ENCODE results near the gene FGD4.

FGD4 gene

DNA sequence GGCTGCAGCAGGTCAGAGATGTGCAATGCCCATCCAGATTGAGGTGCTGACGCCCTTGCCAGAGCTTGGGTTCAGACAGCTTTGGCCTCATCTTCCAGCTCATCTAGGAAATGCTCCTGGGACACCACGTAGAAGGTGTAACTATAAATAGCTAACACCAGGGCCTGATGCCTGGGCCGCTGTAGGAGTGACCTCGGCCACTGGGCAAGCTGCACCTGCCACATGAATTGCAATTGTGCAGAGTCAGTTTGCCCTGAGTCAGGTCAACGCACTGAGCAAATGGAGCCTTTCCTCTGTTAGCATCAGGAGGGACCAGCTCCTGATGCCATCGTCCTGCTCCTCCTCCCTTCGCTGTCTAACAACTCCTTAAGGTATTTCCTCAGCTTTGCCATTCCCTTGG, 262.3 kb downstream of the FGD4 start:
- Histone ChIP-seq H3K79me2 (no peaks in the 10 kb centered on the region), H3K36me3 (ENCODE audit: control insufficient read depth, insufficient read depth, low read length) (no peaks in the 10 kb centered on the region), H3K9ac (no peak overlapping the region), H3K9me3 (ENCODE audit: control insufficient read depth, low read length) (no peaks in the 10 kb centered on the region), H3K27me3 (ENCODE audit: control insufficient read depth, insufficient read depth, low read length) (no peaks in the 10 kb centered on the region), H3K4me2 (ENCODE audit: low read length) (no peak overlapping the region), H3K4me1 (no peaks in the 10 kb centered on the region), H2AFZ (no peak overlapping the region), H3K27ac (no peak overlapping the region), H3K4me3 (ENCODE audit: low read depth, low read length) (no peak overlapping the region)
- TF ChIP-seq, protein P1, sequence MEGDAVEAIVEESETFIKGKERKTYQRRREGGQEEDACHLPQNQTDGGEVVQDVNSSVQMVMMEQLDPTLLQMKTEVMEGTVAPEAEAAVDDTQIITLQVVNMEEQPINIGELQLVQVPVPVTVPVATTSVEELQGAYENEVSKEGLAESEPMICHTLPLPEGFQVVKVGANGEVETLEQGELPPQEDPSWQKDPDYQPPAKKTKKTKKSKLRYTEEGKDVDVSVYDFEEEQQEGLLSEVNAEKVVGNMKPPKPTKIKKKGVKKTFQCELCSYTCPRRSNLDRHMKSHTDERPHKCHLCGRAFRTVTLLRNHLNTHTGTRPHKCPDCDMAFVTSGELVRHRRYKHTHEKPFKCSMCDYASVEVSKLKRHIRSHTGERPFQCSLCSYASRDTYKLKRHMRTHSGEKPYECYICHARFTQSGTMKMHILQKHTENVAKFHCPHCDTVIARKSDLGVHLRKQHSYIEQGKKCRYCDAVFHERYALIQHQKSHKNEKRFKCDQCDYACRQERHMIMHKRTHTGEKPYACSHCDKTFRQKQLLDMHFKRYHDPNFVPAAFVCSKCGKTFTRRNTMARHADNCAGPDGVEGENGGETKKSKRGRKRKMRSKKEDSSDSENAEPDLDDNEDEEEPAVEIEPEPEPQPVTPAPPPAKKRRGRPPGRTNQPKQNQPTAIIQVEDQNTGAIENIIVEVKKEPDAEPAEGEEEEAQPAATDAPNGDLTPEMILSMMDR (IDR thresholded peaks at IDR 0.05) = no peak

DNA sequence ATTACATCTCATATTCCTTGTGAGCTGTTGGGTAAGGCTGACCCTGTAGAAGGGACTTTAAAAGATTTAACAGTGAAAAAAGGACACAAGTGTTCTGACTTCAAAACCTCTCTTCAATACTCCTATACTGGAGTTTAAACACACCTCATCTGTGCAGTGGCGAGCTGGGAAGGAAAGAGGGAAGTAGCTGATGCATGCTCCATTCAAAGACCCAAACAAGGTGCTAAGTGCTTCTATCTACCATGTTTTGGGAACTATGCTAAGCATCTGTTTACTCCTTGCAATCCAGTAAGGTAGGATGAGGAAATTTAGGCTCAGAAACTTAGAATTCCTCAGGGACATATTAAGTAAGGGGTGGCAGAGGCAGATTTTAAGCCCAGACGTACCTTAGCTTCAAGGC, 263.3 kb downstream of the FGD4 start:
- no peaks in the 10 kb centered on the region for H3K9me3 ChIP-seq (ENCODE audit: control insufficient read depth, low read length)
- H3K4me1 ChIP-seq = no peaks in the 10 kb centered on the region
- no peaks in the 10 kb centered on the region for H3K27me3 ChIP-seq (ENCODE audit: control insufficient read depth, insufficient read depth, low read length)
- no peak overlapping the region for H2AFZ ChIP-seq
- no peaks in the 10 kb centered on the region for H3K79me2 ChIP-seq
- H3K4me3 ChIP-seq (ENCODE audit: low read depth, low read length) = no peak overlapping the region
- no peaks in the 10 kb centered on the region for H3K36me3 ChIP-seq (ENCODE audit: control insufficient read depth, insufficient read depth, low read length)
- TF ChIP-seq, protein P1 (IDR thresholded peaks at IDR 0.05) = no peak
- H3K4me2 ChIP-seq (ENCODE audit: low read length) = no peak overlapping the region
- H3K27ac ChIP-seq = no peak overlapping the region
- H3K9ac ChIP-seq = no peak overlapping the region

DNA sequence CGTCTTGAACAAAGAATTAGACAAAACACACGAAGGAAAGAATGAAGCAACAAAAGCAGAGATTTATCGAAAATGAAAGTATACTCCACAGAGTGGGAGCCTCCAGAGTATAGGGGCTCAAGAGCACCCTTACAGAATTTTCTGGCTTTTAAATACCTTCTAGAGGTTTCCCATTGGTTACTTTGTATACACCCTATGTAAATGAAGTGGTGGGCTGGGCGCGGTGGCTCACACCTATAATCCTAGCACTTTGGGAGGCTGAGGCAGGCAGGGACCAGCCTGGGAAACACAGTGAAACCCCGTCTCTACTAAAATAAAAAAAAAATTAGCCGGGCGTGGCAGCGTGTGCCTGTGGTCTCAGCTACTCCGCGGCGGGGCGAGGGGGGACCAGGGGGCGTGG, 266.7 kb downstream of the FGD4 start:
- Histone ChIP-seq H3K9ac (no peak overlapping the region), H3K4me2 (ENCODE audit: low read length) (no peak overlapping the region), H3K9me3 (ENCODE audit: control insufficient read depth, low read length) (no peaks in the 10 kb centered on the region), H3K4me1 (no peaks in the 10 kb centered on the region), H3K79me2 (no peaks in the 10 kb centered on the region), H3K4me3 (ENCODE audit: low read depth, low read length) (no peak overlapping the region), H3K27ac (no peak overlapping the region), H2AFZ (no peak overlapping the region), H3K36me3 (ENCODE audit: control insufficient read depth, insufficient read depth, low read length) (no peaks in the 10 kb centered on the region), H3K27me3 (ENCODE audit: control insufficient read depth, insufficient read depth, low read length) (no peaks in the 10 kb centered on the region)
- TF ChIP-seq, protein P1 (IDR thresholded peaks at IDR 0.05) = no peak

DNA sequence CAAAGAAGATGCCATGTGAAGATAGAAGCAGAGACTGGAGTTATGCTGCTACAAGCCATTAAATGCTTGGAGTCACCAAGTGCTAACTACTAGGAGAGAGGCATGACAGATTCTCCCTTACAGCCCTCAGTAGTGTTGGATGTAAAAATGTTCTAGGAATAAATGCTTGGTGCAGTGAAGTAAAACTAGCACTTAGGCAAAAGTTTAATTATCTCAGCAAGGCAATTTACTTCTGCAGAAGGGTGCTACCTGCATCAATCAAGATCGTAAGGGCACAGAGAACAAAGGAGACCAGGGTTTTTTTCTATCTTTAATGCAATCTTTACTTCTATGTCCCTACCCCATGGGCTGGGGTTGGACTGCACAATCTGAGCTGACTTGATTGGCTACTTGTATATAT, 270.2 kb downstream of the FGD4 start:
- Histone ChIP-seq H3K4me3 (ENCODE audit: low read depth, low read length) (no peak overlapping the region), H3K9me3 (ENCODE audit: control insufficient read depth, low read length) (no peaks in the 10 kb centered on the region), H3K9ac (no peak overlapping the region), H3K27me3 (ENCODE audit: control insufficient read depth, insufficient read depth, low read length) (no peaks in the 10 kb centered on the region), H3K36me3 (ENCODE audit: control insufficient read depth, insufficient read depth, low read length) (no peaks in the 10 kb centered on the region), H3K4me1 (no peaks in the 10 kb centered on the region), H3K27ac (no peak overlapping the region), H3K4me2 (ENCODE audit: low read length) (no peak overlapping the region), H2AFZ (no peak overlapping the region), H3K79me2 (no peaks in the 10 kb centered on the region)
- TF ChIP-seq, protein P1 (IDR thresholded peaks at IDR 0.05) = no peak

DNA sequence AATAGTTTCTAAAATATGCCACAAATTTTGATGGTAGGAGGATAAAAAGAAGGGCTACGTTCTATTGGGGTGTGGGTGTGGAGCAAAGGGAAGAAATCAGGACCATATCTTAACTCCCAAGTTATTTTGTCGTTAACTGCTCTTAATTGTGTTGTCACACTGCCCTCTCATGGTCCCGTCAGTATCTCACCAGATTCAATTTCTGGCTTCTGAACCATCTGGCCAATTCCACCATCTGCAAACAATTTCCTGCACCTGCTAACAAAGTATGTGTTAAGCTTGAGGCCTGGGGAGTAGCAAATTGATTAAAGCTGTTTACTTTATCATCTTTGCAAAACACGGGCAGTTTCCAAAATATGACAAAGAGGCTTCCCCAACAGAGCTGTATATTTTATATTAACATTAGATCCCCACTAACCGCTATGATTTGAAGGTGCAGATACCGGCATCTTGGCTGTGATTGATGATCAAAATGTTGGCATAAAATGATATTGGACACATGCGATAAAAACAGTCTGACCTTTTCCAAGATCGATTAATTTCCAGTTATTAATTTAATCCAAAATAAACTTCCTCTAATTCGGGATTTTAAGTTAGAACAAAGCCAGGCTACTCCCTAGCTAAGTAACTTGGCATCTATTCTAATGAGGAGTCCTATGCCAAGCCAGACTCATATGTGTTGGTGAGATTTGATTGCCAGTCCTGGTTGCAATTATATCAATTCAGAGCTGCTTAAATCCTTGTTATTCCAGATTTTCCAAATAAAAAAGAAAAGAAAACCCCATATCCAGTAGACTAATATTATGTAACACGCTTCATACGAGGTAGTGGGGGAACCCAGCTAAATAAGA, 272.8 kb downstream of the FGD4 start:
- Histone ChIP-seq H3K4me1 (no peaks in the 10 kb centered on the region), H3K27ac (no peak overlapping the region), H3K27me3 (ENCODE audit: control insufficient read depth, insufficient read depth, low read length) (no peaks in the 10 kb centered on the region), H3K9me3 (ENCODE audit: control insufficient read depth, low read length) (no peaks in the 10 kb centered on the region), H3K4me3 (ENCODE audit: low read depth, low read length) (no peak overlapping the region), H3K36me3 (ENCODE audit: control insufficient read depth, insufficient read depth, low read length) (no peaks in the 10 kb centered on the region), H3K79me2 (no peaks in the 10 kb centered on the region), H3K4me2 (ENCODE audit: low read length) (no peak overlapping the region), H3K9ac (no peak overlapping the region), H2AFZ (no peak overlapping the region)
- TF ChIP-seq, protein P1 (IDR thresholded peaks at IDR 0.05) = peak; percentile 44

Data from parathyroid adenoma (tissue), 2 donors.